RWPE2 (cell line): ENCODE measurements around the gene MGMT.

Experiments used
- ATAC-seq: fragments of 200-7000 bp; cut with Tn5 transposase; 3 replicates; pipeline ENCODE4 v1.9.1; 2021; ENCODE audit warnings: low read depth
- DNase-seq: peaks from one replicate; pipeline ENCODE4 v3.0.0-alpha.2; 2020; ENCODE audit warnings: low spot score
- H3K27ac ChIP-seq: fragments of 450-650 bp; 2 replicates; pipeline ENCODE4 v1.5.1; 2017; ENCODE audit warnings: mild to moderate bottlenecking; ENCODE audit not compliant: poor library complexity, severe bottlenecking
- H3K27me3 ChIP-seq: fragments of 250-450 bp; sonication (Bioruptor Pico); 2 replicates; pipeline ENCODE4 v1.5.1; 2021; ENCODE audit warnings: mild to moderate bottlenecking, moderate library complexity; ENCODE audit not compliant: insufficient read depth, poor library complexity, severe bottlenecking
- H3K36me3 ChIP-seq: fragments of 250-450 bp; sonication (Bioruptor Pico); 2 replicates; pipeline ENCODE4 v1.5.1; 2020; ENCODE audit warnings: low read depth, mild to moderate bottlenecking, moderate library complexity
- H3K4me1 ChIP-seq: fragments of 250-450 bp; sonication (Bioruptor Pico); 2 replicates; pipeline ENCODE4 v1.5.1; 2021; ENCODE audit warnings: mild to moderate bottlenecking, moderate library complexity; ENCODE audit not compliant: insufficient read depth, poor library complexity, severe bottlenecking
- H3K4me3 ChIP-seq: fragments of 250-450 bp; sonication (Bioruptor Pico); 2 replicates; pipeline ENCODE4 v1.5.1; 2021; ENCODE audit warnings: mild to moderate bottlenecking, moderate library complexity; ENCODE audit not compliant: severe bottlenecking
- H3K9me3 ChIP-seq: fragments of 250-450 bp; sonication (Bioruptor Pico); 2 replicates; pipeline ENCODE4 v1.5.1; 2021; ENCODE audit warnings: mild to moderate bottlenecking, moderate library complexity; ENCODE audit not compliant: severe bottlenecking
- CTCF ChIP-seq: fragments of 450-650 bp; IDR thresholded peaks from one replicate; pipeline ENCODE4 v1.5.1; 2017; ENCODE audit warnings: mild to moderate bottlenecking, moderate library complexity; ENCODE audit not compliant: poor library complexity, severe bottlenecking

MGMT gene

GRCh38 chr10:129614341-129614740, 147.3 kb downstream of the MGMT start:
- H3K4me3 ChIP-seq, result no peak overlapping the region
- ATAC-seq, result no peak
- H3K36me3 ChIP-seq, result no peaks in the 10 kb centered on the region
- TF ChIP-seq CTCF, result no peak
- H3K27ac ChIP-seq, result no peak overlapping the region
- H3K27me3 ChIP-seq, result no peaks in the 10 kb centered on the region
- no peaks in the 10 kb centered on the region for H3K9me3 ChIP-seq
- H3K4me1 ChIP-seq, result no peaks in the 10 kb centered on the region
- DNase-seq, result no peak

- H3K27me3 ChIP-seq, result no peaks in the 10 kb centered on the region
- H3K36me3 ChIP-seq, result no peaks in the 10 kb centered on the region
- no peak for TF ChIP-seq CTCF
- ATAC-seq (no peak), DNase-seq (no peak)
- H3K4me1 ChIP-seq, result no peaks in the 10 kb centered on the region
- no peaks in the 10 kb centered on the region for H3K9me3 ChIP-seq
- H3K4me3 ChIP-seq, result no peak overlapping the region
- no peak overlapping the region for H3K27ac ChIP-seq
These were observed 148.3 kb downstream of the MGMT start for GRCh38 chr10:129615381-129615780.

- H3K4me3 ChIP-seq, result no peak overlapping the region
- no peak for DNase-seq
- TF ChIP-seq CTCF, result no peak
- H3K9me3 ChIP-seq, result no peaks in the 10 kb centered on the region
- no peaks in the 10 kb centered on the region for H3K4me1 ChIP-seq
- no peak for ATAC-seq
- no peak overlapping the region for H3K27ac ChIP-seq
- no peaks in the 10 kb centered on the region for H3K36me3 ChIP-seq
- no peaks in the 10 kb centered on the region for H3K27me3 ChIP-seq
These were observed 149.0 kb downstream of the MGMT start for GRCh38 chr10:129615921-129616525.

DNA sequence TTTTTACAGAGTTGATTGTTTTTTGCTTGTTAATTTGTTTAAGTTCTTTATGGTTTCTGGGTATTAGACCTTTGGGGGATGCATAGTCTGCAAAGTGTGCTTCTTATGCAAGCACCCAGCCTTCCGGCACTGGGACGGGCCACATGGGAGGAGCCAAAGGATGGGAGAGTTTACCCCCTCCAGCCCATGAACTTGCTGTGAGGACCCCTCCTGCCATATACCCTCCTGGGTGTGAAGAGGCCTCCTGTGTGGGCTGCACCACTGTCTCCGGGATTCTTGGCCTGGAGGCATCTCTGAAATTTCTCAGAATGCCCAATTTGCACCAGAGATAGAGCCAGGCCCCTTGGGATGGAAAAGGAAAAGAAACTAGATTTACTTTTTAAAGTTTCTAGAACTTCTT, 150.7 kb downstream of the MGMT start:
- DNase-seq (no peak), ATAC-seq (no peak)
- Histone ChIP-seq H3K9me3 (no peaks in the 10 kb centered on the region), H3K4me1 (peaks cover 7% of the 10 kb centered on the region), H3K27me3 (no peaks in the 10 kb centered on the region), H3K4me3 (no peak overlapping the region), H3K27ac (no peak overlapping the region), H3K36me3 (no peaks in the 10 kb centered on the region)
- no peak for TF ChIP-seq CTCF

DNA sequence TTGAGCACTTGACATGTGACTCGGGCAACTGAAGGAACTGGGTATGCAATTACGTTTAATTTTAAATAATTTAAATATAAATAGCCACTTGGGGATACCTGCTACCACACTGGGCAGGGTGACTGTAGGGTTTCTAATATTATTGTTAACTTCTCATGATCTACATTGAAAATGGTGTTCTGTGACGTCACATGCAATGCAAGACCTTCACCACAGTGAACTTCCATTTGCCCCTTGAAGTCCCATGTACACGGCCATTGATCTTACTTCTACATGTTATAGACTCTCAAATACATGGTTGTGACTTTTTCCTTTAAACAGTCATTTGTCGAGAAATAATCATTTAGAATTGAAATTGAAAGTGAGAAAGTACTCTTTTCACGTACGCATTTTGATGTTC, 154.0 kb downstream of the MGMT start:
- DNase-seq (no peak), ATAC-seq (no peak)
- Histone ChIP-seq H3K27me3 (no peaks in the 10 kb centered on the region), H3K36me3 (no peaks in the 10 kb centered on the region), H3K4me1 (peaks cover 7% of the 10 kb centered on the region), H3K27ac (no peak overlapping the region), H3K4me3 (no peak overlapping the region), H3K9me3 (no peaks in the 10 kb centered on the region)
- TF ChIP-seq CTCF, result no peak
